HG02763 (cell line): ENCODE results near the gene COL6A3.

Experiments
- ATAC-seq: cut with Tn5 transposase; IDR thresholded peaks from one replicate; pipeline ENCODE4 v1.9.1; 2021; ENCODE audit warnings: mild to moderate bottlenecking, moderate library complexity; ENCODE audit not compliant: unreplicated experiment

The COL6A3 gene

DNA sequence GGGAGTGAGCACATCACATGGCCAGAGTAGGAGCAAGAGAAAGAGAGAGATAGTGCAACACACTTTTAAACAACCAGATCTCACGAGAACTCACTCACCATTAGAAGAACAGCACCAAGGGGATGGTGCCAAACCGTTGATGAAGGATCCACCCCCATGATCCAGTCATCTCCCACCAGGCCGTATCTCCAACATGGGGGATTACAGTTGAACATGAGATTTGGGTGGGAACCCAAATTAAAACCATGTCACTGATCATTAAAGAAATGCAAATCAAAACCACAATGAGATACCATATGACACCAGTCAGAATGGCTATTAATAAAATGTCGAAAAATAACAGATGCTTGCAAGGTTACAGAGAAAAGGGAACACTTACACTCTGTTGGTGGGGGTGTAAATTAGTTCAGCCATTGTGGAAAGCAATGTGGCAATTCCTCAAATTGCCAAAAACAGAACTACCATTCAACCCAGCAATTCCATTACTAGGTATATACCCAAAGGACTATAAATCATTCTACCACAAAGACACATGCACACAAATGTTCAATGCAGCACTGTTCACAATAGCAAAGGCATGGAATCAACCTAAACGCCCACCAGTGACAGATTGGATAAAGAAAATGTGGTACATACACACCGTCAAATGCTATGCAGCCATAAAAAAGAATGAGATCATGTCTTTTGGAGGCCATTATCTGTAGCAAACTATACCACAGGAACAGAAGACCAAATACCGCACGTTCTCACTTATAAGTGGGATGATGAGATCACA lies 137.1 kb downstream of the COL6A3 start:
- ATAC-seq, result no peak
